Activated CD8-positive, alpha-beta memory T cell treated with anti-CD3 and anti-CD28 coated beads for 1 hour (primary cell): ENCODE data around the gene COX4I2.
"Not testable (repeated sequence)": the region's sequence is repeated elsewhere in the genome, so short reads cannot be mapped to it uniquely, and the experiment has no call there.

Source experiments
- DNase-seq, 2 donors: peaks; one replicate each; pipeline ENCODE4 v3.0.0-alpha.2; 2020; ENCODE audit warnings: low read depth in 1 of 2; ENCODE audit errors: extremely low read depth in 1 of 2

The COX4I2 gene

GRCh38 chr20:31652917-31653396 lies 15.2 kb downstream of the COX4I2 start:
- DNase-seq = no peak

DNA sequence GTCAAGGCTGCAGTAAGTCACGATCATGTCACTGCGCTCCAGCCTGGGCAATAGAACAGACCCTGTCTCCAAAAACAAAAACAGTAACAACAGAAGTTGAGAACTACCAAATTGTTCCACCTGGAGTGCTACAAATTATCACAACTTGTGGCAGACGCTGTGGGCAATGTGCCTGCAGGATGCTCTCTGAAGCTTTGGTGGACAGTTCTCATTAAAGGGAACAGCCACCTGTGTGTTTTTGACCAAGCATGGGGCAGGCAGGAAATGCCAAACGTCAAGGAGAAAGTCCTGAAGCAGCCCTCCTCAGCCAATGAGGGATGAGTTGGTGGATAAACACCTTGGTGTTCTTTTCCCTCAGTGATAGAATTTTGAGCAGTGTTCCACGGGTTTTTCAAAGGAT lies 15.8 kb downstream of the COX4I2 start:
- DNase-seq = no peak

- DNase-seq = no peak
Measured at GRCh38 chr20:31654534-31654933, 16.8 kb downstream of the COX4I2 start.

DNA sequence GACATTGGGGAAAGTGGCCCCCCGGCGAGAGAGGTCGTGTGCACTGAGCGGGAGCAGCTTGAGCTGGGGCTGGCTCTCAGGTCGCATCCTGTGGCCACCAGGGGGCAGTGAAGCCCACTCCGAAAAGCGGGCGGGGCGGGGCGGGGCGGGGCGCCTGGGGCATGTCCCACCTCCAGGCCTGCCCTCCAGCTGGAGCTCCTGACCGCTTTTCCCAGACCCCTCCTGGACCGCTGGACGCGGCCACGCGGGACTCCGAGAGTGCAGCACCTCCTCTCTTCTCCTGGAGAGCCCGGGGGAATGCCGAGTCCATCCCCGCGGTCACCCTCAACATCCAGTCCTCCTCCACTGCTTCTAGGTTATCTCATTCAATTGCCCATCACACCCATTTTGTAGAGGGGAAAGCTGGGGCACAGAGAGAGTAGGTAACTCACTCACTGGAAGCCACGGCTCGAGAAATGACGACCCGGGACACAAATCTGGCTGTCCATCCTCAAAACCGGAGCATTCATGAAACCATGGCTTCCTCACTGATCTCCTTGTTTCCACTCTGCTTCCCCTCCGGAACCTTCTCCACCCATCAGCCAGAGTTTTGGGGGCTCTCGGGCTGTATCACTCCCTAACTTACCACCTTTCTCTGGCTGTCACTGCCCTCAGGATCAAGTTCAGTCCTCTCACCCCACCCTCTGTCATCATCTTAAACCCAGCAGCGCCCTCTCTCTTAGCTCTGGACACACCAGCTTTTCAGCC lies 24.1 kb downstream of the COX4I2 start:
- peak; percentile 51 to 78 for DNase-seq

DNA sequence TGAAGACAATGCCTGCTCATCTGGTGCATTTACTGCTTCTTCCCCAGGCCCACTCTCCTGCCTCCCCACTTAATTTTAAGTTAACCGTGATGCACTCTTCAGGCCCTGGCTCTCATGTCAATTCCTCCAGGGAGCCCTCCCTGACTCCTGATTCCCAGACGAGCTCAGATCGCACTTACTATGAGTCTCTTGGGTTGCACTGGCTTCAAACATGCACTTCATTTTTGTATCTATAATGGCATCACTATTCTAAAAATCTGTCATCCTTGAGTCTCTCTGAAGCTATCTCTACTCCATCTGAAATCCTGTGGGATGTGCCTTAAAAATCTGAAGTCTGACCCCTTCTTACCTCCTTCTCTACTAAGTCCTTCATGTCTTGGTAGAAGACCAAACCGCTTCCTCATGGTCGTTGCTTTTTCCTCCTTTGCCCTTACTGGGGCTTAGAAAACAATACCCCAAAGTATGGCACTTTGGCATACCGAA lies 24.7 kb downstream of the COX4I2 start:
- no peak for DNase-seq

- no peak for DNase-seq
Measured at GRCh38 chr20:31663524-31663837, 25.8 kb downstream of the COX4I2 start.

- DNase-seq = no peak
Measured at GRCh38 chr20:31663838-31664695, 26.4 kb downstream of the COX4I2 start.

GRCh38 chr20:31664696-31665354 lies 27.1 kb downstream of the COX4I2 start:
- no peak for DNase-seq

GRCh38 chr20:31665753-31666152 lies 28.0 kb downstream of the COX4I2 start:
- DNase-seq = no peak

GRCh38 chr20:31666258-31667042 lies 28.7 kb downstream of the COX4I2 start:
- DNase-seq = no peak

DNA sequence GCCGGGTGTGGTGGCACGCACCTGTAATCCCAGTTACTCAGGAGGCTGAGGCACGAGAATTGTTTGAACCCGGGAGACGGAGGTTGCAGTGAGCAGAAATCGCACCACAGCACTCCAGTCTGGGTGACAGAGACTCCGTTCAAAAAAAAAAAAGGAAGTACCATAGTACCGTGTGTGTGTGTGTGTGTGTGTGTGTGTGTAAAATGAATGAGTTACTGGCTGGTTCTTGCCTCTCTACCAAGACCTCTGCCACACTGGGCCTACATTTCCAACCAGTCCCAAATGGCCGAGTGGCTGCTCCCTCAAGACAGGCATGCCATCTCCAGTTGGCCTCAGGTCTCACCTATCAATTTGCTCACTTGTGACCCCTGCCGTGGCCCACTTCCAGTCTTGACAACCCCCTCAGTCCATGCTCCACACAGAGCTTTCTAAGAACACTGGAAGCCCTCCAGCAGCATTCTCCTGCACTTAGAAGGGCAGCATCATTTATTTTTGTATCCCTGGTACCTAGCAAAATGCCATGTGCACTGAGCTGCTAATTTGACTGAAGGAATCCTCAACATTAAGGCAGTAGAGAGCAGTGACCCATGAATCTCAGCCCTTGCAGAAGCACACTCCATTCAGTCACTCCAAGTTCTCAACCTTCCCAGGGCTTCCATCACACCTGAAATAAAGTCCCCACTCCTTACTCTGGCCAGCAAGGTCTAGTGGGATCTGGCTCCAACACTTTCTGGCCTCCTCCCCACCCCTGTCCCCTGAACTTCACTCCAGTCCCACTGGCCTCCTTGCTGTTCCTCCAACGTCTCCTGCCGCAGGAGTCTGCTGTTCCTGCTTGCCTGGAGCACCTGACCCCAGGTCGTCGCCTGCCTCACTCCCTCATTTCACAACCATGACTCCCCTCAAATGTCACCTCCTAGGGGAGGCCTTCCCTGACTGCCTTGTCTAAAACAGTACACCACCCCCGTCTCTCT lies 29.9 kb downstream of the COX4I2 start:
- no peak for DNase-seq

DNA sequence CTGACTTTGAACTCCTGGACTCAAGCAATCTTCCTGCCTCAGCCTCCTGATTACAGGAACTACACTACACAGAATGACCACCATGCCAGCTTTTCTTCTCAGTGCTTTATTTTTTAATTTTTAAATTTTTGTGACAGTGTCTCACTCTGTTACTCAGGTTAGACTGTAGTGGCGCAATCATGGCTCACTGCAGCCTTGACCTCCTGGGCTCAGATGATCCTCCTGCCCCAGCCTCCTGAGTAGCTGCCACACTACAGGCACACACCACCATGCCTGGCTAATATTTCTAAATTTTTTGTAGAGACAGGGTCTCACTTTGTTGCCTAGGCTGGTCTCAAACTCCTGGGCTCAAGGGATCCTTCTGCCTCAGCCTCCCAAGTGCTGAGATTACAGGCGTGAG lies 31.2 kb downstream of the COX4I2 start:
- not testable (repeated sequence) for DNase-seq

DNA sequence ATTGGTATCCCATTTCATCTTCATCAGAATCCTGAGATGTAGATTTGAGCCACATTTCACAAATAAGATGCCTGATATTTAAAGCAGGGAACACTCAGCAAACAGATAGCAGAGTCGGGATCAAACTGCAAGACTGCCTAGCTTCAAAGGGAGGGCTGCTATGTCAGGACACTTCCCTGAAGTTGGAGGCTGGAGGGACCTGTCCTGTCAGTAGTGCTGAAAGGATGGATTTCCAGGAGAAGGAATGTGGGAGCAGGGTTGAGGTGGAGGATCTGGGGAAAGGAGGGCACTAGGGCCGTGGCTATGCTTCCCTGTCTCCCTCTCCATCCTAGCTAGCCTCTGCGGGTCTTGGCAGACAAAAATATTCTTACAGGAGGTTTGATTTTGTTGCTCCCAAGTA lies 32.2 kb downstream of the COX4I2 start:
- no peak for DNase-seq

- DNase-seq = no peak
Measured at GRCh38 chr20:31670371-31671228, 32.9 kb downstream of the COX4I2 start.

- no peak for DNase-seq
Measured at GRCh38 chr20:31671324-31671723, 33.6 kb downstream of the COX4I2 start.

DNA sequence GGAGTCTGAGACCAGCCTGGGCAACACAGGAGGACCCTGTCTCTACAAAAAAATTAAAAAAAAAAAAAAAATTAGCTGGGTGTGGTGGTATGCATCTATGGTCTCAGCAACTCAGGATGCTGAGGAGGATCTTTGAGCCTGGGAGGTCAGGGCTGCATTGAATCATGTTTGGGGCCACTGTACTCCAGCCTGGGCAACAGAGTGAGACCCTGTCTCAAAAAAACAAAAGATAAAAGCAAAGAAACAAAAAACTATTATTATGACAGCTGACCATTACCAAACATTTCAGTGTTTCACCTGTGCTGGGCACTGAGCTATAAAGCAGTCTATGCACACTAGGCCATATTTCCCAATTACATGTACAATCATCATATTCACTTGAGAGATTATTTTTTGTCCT lies 35.7 kb downstream of the COX4I2 start:
- DNase-seq = no peak

- DNase-seq = no peak
Measured at GRCh38 chr20:31673943-31674463, 36.3 kb downstream of the COX4I2 start.
